NCI-H1092 treated with DMSO at 0.1 percent for 48 hours (cell line): ENCODE data around the gene ABRACL.
"Not testable (repeated sequence)": the region's sequence is repeated elsewhere in the genome, so short reads cannot be mapped to it uniquely, and the experiment has no call there.

Experiments used
- DNase-seq: peaks from one replicate; lab custom pipeline; 2025; lab: John Stamatoyannopoulos, UW

The ABRACL gene

DNA sequence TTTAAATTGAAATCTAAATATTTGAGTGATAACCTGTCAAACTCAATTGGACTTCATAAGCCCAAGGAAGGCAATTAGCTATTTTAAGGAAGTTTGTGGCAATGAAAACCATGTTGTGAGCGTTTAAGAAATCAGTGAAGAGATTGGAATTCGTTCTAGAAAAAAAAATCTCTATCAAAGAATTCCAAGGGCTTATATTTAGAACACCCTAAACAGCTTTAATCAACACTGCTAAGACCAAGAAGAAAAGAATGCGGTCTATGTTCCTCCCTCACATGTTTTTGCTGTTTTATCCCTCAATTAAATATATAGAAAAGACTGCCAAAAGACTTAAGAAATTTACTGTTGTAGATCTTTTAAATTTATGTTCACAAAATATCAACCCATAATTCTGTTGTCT is 16.6 kb upstream of the ABRACL start:
- no peak for DNase-seq

DNA sequence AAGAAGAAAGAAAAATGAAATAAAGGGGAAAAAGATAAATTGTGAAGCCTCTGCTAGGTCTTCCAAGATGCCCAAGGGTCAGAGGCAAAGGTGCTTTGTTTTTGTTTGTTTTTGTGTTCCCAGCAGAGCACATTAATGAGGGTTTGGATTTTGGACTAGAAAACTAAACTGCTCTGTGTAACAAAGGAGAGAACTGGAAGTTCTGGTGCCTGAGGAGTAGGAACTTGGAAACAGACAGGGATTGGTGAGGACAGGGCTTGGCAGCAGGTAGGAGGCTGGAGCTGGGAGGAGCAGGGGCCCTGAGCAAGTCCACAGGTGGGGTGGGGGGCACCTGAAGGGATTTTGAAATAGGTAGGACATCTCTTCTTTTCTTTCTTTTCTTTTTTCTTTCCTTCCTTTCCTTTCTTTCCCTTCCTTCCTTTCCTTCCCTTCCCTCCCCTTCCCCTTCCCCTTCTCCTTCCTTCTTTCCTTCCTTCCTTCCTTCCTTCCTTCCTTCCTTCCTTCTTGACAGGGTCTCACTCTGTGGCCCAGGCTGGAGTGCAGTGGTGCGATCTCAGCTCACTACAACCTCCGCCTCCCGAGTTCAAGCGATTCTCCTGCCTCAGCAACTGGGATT is 15.3 kb upstream of the ABRACL start:
- no peak for DNase-seq

DNA sequence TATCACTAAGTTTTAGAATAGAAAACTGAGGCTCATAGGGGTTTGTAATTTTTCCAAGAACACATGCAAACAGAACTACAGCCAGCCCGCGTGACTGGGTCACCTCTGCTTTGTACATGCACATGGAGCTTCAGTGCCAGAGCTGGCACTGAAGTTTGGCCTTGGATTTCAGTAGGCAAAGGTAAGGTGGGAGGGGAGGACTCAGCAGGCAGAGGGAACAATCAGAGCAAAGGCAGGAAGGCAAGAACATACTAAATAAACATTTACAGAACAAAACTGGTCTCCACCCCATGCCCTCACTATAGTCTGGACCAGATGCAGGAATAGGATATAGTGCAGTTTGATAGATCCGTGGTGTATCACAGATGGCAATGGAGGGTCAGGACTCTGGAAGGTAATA is 13.6 kb upstream of the ABRACL start:
- DNase-seq = peak; percentile 26

DNA sequence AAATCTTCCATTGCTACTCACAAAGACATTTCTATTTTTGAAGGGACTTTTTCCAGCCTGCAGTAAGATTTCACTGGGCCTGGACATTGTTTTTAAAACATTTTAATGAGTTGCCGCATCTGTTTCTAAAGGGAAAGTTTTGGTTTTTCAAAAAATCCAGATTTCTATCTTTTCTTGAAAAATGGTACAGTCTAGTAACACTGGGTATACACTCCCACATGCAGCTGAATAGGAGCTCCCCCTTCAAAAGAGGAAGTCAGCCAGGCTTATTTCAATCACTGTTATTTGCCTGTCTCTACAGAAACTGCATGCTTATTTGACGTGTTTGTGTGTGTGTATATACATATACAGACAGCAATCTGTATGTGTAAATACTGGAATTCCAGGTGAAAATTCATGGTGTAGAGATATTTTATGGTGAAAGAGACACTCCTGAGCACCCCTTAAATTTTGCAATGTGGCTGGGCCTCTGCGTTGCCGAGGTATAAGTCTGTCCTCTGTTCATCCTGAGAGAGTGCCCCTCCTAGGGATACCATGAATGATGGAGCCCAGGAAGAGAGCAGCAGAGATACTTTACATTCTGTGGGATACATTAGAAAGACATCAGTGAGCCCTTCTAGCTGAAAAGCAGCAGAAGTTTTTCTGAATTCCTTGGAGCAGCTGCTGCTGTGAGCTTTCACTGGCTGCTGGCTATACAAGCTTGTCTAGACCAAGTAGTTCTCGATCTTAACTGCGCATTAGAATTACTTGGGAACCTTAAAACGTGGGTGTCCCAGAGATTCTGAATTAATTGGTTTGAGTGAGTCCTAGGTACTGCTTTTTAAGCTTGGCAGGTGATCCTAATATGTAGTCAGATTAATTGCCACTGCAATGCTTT is 12.0 kb upstream of the ABRACL start:
- peak; percentile 78 for DNase-seq

DNA sequence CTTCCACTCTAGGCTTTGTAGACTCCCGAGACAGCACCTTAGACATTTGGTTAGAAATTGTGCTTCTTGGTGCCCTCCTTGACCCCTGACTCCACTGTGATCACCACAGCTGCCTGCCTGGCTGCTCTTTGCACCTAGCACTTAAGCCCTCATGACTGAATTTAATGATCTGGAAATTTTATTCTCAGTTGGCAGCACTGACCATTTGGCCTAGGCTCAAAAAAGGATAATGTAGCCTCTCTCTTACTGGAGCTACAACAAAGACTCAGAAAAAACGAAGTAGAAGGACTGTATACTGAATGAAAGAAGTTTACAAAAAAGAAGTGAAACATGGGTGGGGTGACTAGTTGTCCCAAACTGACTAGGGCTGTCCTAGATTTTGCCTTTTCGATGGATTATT is 11.3 kb upstream of the ABRACL start:
- peak; percentile 91 for DNase-seq

GRCh38 chr6:139019722-139020121 is 8.8 kb upstream of the ABRACL start:
- DNase-seq = no peak

GRCh38 chr6:139020689-139021088 is 7.9 kb upstream of the ABRACL start:
- no peak for DNase-seq

- DNase-seq = not testable (repeated sequence)
These were observed 3.1 kb upstream of the ABRACL start for GRCh38 chr6:139025416-139025815.

DNA sequence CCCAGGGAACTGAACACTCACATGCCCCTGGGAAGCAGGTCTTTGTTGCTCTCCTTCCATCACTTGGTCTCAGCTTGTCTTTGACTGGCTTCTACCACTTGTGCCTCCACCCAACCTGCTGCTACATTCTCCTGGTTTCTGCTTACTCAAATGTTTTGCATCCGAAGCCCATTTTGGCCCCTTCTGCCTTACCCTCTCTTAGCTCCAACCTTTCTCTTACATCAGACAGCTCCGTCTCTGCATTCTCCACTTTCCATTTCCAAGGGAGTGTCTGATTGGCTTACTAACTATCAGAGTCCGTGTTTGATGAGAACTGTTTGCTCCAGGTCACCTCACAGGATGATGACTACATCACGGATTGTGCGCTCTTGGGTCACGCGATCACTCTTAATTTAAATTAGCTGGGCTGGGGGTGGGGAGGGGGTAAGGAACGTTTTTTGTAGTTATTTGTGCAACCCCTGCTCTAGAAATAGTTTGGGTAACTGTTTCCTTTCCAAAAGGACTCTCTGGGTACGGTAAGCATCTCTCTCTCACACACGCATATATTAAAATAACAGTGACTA is 844 bp upstream of the ABRACL start:
- peak; percentile 41 for DNase-seq

- DNase-seq = peak; percentile 52
These were observed 309 bp upstream of the ABRACL start for GRCh38 chr6:139028215-139028657.

DNA sequence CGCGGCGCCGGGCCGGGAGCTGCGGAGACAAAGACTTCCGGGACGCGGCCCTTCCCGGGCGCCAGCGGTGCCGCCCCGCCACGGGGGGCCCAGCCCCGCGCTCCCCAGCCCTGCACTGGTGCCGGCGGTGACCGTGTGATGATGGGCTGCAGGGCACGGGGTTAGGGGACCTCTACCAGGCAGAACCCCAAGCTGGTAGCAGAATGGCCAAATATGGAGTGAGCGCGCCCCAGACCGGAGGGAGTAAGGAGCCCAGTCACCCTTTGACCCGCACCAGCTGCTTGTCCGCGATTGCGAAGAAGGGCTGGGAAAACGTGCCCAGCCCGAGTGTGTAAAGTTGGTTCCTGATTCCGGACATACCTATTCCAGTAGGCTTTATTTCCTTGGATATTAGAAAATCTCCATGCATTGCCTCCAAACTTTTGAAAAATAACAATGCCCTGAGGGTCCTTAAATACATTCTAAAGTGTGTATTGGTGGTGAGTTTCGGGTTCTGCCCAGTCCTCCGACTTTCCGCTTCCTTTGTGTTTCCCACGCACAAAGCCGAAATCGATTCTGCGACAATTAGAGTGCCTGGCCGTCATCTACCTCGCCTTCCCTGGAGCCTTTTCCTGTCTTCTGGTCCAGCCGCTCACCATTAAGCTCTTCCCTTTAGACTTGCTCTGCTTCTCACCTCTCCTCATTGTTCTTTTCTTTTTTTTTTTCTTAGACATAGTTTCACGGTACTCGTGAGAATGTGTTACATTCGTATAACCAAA is 1.1 kb downstream of the ABRACL start:
- DNase-seq = peak; percentile 45

DNA sequence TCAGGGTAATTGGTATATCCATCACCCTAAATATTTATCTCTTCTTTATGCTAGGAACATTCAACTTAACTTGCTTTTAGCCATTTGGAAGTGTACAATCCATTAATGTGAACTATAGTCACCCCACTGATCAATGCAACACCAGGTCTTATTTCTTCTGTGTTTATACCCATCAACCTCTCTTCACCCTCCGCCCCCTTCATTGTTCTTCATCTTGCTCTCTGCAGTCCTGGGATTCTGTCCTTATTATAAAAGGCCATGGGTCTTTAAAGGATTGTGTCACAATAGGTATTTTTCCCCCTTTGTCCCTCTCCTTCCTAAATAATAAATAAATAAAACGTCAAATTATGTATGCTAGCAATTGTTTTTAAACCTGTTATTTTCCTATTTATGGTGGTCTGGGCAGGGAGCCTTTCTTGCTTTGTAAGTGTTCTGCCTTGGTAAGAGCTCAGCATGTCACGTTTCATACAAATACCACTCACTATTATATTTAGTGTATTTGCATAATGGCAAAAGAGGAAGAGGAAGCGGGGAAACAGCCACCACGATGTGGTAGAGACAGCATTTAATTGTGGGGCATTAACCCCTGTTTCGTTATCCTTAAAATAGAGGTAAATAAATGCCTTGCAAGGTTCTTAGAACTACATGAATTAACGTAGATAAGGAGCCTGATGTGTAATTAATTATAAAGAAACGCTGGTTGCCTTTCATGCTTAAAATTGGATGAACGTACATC is 1.9 kb downstream of the ABRACL start:
- DNase-seq = no peak

- no peak for DNase-seq
These were observed 8.9 kb downstream of the ABRACL start for GRCh38 chr6:139037490-139037889.

DNA sequence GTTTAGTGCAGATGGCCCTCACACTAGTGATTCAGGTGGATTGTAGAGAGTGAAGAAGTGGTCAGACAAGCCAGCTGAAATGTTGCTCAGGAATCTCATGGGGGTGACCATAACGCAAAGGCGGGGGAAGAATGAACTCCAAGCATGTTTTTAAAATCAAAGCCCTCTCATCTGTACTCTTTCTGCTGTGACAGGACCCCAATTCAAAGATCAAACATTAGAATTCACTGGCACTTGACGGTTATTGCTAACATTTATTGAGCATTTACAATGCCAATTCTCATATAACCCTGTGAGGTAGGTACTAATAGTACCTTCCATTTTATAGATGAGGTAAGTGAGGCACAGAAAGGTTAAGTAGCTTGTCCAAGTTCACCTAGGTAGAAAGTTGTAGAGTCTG is 15.7 kb downstream of the ABRACL start:
- no peak for DNase-seq

DNA sequence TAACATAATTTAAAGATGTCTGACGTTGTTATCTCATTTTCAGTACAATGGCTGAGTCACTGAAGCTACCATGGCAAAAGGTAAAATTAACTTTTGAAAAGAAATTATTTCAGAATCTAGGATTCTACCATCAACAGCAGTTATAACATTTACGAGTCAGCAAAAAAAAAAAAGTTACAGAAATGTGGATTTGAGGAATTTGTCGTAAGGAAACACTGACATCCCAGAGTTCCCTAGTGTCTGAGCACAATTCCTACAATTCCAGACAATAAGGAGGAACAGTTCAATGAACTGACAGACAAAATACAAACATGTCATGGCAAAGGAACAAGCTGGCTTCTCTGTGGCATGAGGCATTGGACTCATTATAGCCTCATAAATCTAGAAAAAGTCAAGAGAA is 19.1 kb downstream of the ABRACL start:
- no peak for DNase-seq

- not testable (repeated sequence) for DNase-seq
These were observed 20.4 kb downstream of the ABRACL start for GRCh38 chr6:139048912-139049311.

GRCh38 chr6:139050131-139050769 is 21.7 kb downstream of the ABRACL start:
- not testable (repeated sequence) for DNase-seq

GRCh38 chr6:139050770-139051313 is 22.3 kb downstream of the ABRACL start:
- DNase-seq = no peak

GRCh38 chr6:139051396-139052060 is 23.0 kb downstream of the ABRACL start:
- DNase-seq = no peak

- no peak for DNase-seq
These were observed 24.8 kb downstream of the ABRACL start for GRCh38 chr6:139053382-139053781.
